ENCODE data around the gene ERICH4.
"Not testable (repeated sequence)": the region's sequence is repeated elsewhere in the genome, so short reads cannot be mapped to it uniquely, and the experiment has no call there.

ERICH4 gene

DNA sequence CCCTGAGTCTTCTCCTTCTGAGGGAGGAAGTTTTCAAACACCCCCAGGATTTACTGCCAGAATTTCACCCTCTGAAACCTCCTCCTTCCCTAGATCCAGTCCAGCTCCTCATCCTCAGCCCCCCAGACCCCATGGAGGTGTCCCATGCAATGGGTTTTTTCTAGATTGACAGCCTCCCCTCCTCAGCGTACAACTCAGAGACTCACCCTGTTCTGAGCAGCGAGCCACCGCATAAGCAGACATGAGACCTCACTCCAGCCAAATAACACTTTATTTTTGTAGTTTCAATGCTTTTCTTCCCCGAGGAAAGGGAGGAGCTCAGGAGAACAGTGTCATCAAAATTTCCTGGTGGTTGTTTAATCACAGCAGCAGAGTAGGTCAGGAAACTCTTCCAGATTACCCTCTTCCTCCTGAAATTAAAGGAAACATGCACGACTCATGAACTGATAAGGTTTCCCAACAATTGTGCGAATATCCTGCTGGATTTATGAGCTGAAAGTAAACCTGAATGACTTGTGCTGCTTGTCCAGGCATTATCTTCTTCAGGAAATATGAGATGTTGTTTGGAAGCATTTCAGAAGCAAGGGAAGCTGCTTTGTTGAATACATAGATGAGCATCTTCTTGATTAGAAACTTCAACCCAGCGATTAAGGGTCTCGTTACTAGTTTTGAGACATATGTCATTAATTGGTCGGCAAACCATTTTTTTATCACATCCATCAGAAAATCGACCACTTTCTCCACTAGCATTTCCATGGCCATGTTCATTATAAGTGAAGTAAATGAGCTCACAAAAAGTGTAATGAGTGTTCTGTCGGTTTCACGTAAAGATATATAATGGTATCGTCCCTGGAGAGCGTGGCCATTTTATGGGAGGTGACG lies 36.2 kb downstream of the ERICH4 start:
- no peak for DNase-seq (ENCODE audit: low spot score)

DNA sequence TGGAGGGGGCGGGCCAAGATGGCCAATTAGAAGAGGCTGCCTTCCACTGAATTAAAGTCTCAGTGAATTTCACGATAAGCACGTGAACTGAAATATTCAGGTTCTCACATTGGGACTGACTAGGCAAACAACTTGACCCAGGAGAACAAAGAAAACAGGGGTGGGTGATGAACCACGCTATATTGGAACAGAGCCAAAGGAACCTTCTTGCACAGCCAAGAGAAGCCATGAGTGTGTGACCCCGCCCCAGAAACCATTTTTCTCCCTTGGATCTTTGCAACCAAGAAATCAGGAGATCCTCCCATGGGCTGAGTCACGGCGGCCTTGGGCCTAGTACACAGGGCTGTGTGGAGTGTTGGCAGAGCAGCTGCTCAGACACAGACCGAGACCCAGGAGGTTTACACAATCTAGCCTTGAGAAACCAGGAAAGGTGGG lies 36.8 kb downstream of the ERICH4 start:
- no peak for DNase-seq (ENCODE audit: low spot score)

DNA sequence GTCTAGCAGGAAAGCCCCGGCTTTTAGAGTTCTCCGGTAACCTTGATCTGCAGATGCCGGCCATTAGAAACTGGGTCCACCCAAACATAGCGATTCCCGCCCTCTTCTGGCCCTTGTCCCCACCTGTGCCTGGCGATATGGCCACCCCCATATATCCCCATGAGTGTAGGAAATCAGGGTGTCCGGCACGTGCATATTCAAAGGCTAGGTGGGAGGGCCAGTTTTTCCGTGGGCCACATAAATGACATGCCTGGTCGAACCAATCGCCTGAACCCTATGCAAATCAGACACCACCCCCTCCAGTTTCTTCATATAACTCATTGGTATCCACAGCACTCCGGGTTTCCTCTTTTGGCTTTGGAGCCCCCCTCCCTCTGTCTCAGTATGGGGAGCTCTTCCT lies 37.4 kb downstream of the ERICH4 start:
- no peak for DNase-seq (ENCODE audit: low spot score)

DNA sequence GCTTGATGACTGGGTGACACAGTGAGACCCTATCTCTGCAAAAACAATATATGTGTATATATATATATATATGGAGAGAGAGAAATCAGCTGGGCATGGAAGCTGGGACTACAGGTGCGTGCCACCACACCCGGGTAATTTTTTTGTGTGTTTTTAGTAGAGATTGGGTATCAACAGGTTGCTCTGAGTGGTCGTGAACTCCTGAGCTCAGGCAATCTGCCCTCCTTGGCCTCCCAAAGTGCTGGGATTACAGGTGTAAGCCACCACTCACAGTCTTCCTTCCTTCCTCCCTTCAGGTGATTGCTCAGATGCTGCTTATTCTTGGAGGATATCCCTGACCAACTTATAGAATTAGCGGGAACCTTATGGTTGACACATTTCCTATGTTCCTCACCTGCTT lies 41.9 kb downstream of the ERICH4 start:
- DNase-seq (ENCODE audit: low spot score), result no peak

DNA sequence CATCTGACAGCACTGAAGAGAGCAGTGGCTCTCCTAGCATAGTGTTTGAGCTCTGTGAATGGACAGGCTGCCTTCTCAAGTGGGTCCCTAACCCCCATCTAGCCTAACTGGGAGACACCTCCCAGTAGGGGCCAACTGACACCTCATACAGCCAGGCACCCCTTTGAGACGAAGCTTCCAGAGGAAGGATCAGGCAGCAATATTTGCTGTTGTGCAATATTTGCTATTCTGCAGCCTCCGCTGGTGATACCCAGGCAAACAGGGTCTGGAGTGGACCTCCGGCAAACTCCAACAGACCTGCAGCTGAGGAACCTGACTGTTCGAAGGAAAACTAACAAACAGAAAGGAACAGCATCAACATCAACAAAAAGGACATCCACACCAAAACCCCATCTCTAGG lies 44.0 kb downstream of the ERICH4 start:
- DNase-seq (ENCODE audit: low spot score), result not testable (repeated sequence)

DNA sequence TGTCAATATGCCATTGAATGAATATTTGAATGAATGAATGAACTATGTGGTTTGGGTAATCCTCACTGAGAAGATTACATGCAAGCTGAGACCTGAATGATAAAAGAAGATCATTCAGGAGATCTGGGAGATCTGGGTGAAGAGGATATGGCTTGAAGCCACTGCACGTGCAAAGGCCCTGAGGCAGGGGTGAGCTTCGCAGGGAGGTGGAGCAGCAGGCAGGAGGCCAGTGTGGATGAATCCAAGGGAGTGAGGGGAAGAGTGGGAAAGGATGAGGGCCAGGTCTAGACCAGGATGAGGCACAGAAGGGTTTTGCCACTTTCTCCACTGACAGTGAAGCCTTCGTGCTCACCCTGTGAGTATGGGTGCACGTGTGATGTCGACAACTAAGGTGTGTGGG lies 49.9 kb downstream of the ERICH4 start:
- DNase-seq (ENCODE audit: low spot score), result no peak
